OCI-LY3 (cell line): ENCODE measurements around the gene COX6A2.

Experiments used
- H2AFZ ChIP-seq: fragments of 200-600, 300-600 bp; shearing (Covaris generic); 2 replicates; pipeline ENCODE4 v1.6.0; 2014; ENCODE audit warnings: antibody characterized with exemption, low read depth, low read length
- H3K27ac ChIP-seq: fragments of 200-600, 300-600 bp; sonication (generic); 2 replicates; pipeline ENCODE4 v1.5.1; 2014; ENCODE audit warnings: mild to moderate bottlenecking, low read length, moderate library complexity, mixed read lengths
- H3K27me3 ChIP-seq: fragments of 200-600, 300-600 bp; sonication (generic); 2 replicates; pipeline ENCODE4 v1.6.1; 2014; ENCODE audit warnings: low read depth, low read length, mixed read lengths
- H3K36me3 ChIP-seq: fragments of 200-600, 300-600 bp; sonication (generic); replicated peaks from 2 replicates; pipeline ENCODE3; 2014; ENCODE audit warnings: low read depth, low read length, mixed read lengths
- H3K4me1 ChIP-seq: fragments of 300-600, 200-600 bp; sonication (generic); 2 replicates; pipeline ENCODE4 v1.6.1; 2014; ENCODE audit warnings: low read length, mixed read lengths
- H3K4me2 ChIP-seq: fragments of 200-600, 300-600 bp; sonication (generic); 2 replicates; pipeline ENCODE4 v1.6.1; 2014; ENCODE audit warnings: low read length, mixed read lengths
- H3K4me3 ChIP-seq: fragments of 300-600, 200-600 bp; sonication (generic); 2 replicates; pipeline ENCODE4 v1.5.1; 2014; ENCODE audit warnings: antibody characterized with exemption, mild to moderate bottlenecking, low read length, moderate library complexity
- H3K79me2 ChIP-seq: fragments of 300-600, 200-600 bp; shearing (Covaris generic); 2 replicates; pipeline ENCODE4 v1.6.1; 2014; ENCODE audit warnings: mild to moderate bottlenecking, low read length, mixed read lengths
- H3K9ac ChIP-seq: fragments of 300-600, 200-600 bp; shearing (Covaris generic); 2 replicates; pipeline ENCODE4 v1.6.0; 2014; ENCODE audit warnings: mild to moderate bottlenecking, low read length, moderate library complexity
- H3K9me3 ChIP-seq: fragments of 200-600, 300-600 bp; shearing (Covaris generic); 2 replicates; pipeline ENCODE4 v1.6.1; 2014; ENCODE audit warnings: low read length, mixed read lengths; ENCODE audit not compliant: insufficient read depth
- H4K20me1 ChIP-seq: fragments of 200-600, 300-600 bp; sonication (generic); 2 replicates; pipeline ENCODE4 v1.6.1; 2016; ENCODE audit warnings: low read length, mixed read lengths; ENCODE audit not compliant: insufficient read depth
- EZH2phosphoT487 ChIP-seq: fragments of 200-600 bp; shearing (Covaris generic); IDR thresholded peaks from 2 replicates; pipeline ENCODE4 v1.6.1; 2018; ENCODE audit warnings: antibody characterized with exemption, mixed run types, low read depth
- TF ChIP-seq, protein P1 (sequence below): fragments of 200-600, 300-600 bp; sonication (generic); IDR thresholded peaks from 2 replicates; pipeline ENCODE4 v1.5.1; 2014; ENCODE audit warnings: antibody characterized with exemption, low read length, low read depth

The COX6A2 gene

DNA sequence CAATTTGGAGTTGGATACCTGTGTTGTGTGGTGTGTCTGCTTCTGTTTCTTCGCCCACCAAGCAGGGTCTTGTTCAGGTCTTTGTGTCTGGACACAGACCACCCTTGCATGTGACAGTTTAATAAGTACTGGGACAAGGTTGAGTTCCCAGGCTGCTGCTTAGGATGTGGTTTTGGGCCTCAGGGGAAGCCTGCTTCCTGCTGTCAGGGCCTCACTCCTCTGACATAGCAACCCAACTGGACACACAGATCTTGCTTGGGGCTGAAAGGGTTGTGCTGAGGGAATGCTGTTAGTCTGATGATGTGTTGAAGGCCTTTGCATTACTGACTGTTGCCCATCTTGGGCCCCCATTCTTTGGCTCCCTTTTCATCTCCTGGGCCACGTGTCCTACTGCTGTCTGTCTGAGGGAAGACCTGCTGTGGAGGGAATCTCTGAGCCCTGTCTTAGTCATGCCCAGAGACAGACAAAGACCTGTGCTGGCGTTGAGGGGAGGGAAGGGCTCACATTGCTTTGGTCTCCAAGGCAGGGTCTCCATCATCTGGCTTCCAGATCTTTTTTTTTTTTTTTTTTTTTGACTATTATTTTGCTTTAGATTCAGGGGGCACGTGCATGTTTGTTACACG lies 39.1 kb upstream of the COX6A2 start:
- H2AFZ ChIP-seq = no peak overlapping the region
- H3K4me1 ChIP-seq = peaks cover 8% of the 10 kb centered on the region
- H3K9me3 ChIP-seq = no peaks in the 10 kb centered on the region
- H4K20me1 ChIP-seq = no peaks in the 10 kb centered on the region
- no peaks in the 10 kb centered on the region for H3K79me2 ChIP-seq
- no peak overlapping the region for H3K27ac ChIP-seq
- no peaks in the 10 kb centered on the region for H3K36me3 ChIP-seq
- no peak for TF ChIP-seq EZH2phosphoT487
- TF ChIP-seq, protein P1, sequence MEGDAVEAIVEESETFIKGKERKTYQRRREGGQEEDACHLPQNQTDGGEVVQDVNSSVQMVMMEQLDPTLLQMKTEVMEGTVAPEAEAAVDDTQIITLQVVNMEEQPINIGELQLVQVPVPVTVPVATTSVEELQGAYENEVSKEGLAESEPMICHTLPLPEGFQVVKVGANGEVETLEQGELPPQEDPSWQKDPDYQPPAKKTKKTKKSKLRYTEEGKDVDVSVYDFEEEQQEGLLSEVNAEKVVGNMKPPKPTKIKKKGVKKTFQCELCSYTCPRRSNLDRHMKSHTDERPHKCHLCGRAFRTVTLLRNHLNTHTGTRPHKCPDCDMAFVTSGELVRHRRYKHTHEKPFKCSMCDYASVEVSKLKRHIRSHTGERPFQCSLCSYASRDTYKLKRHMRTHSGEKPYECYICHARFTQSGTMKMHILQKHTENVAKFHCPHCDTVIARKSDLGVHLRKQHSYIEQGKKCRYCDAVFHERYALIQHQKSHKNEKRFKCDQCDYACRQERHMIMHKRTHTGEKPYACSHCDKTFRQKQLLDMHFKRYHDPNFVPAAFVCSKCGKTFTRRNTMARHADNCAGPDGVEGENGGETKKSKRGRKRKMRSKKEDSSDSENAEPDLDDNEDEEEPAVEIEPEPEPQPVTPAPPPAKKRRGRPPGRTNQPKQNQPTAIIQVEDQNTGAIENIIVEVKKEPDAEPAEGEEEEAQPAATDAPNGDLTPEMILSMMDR = no peak
- H3K4me2 ChIP-seq = no peak overlapping the region
- no peaks in the 10 kb centered on the region for H3K27me3 ChIP-seq
- no peak overlapping the region for H3K4me3 ChIP-seq
- no peak overlapping the region for H3K9ac ChIP-seq

DNA sequence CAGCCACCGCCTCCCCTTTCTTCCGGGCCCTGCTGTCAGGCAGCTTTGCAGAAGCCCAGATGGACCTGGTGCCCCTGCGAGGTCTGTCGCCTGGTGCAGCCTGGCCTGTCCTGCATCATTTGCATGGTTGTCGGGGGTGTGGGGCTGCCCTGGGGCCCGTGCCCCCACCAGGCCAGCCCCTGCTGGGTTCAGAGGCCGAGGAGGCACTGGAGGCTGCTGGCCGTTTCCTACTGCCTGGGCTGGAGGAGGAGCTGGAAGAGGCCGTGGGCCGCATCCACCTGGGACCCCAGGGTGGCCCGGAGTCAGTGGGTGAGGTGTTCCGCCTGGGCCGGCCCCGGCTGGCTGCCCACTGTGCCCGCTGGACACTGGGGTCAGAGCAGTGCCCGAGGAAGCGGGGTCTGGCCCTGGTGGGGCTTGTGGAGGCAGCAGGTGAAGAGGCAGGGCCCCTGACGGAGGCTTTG lies 38.3 kb upstream of the COX6A2 start:
- Histone ChIP-seq H3K4me3 (no peak overlapping the region), H2AFZ (no peak overlapping the region), H4K20me1 (no peaks in the 10 kb centered on the region), H3K27ac (no peak overlapping the region), H3K4me1 (peaks cover 8% of the 10 kb centered on the region), H3K79me2 (no peaks in the 10 kb centered on the region), H3K36me3 (no peaks in the 10 kb centered on the region), H3K4me2 (no peak overlapping the region), H3K27me3 (no peaks in the 10 kb centered on the region), H3K9me3 (no peaks in the 10 kb centered on the region), H3K9ac (no peak overlapping the region)
- TF ChIP-seq EZH2phosphoT487 = no peak
- TF ChIP-seq, protein P1 = no peak

DNA sequence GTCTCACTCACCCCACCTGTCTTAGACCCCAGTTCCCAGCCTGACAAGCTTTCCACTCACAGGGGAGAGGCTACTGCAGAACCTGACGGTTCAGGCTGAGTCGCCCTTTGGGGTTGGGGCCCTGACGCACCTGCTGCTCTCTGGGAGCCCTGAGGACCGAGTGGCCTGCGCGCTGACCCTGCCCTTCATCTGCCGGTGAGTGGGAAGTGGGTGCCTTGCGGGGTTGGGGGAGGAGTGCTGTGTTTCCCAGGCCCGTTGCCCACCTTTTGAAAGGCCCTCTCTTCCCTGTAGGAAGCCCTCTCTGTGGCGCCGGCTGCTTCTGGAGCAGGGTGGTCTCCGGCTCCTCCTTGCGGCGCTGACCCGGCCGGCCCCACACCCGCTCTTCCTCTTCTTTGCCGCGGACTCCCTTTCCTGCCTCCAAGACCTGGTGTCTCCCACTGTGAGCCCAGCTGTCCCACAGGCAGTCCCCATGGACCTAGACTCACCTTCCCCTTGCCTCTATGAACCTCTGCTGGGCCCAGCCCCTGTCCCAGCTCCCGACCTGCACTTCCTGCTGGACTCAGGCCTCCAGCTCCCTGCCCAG lies 37.7 kb upstream of the COX6A2 start:
- Histone ChIP-seq H3K4me1 (peaks cover 8% of the 10 kb centered on the region), H3K27ac (no peak overlapping the region), H3K9me3 (no peaks in the 10 kb centered on the region), H4K20me1 (no peaks in the 10 kb centered on the region), H3K4me3 (no peak overlapping the region), H3K79me2 (no peaks in the 10 kb centered on the region), H3K4me2 (no peak overlapping the region), H3K36me3 (no peaks in the 10 kb centered on the region), H3K9ac (no peak overlapping the region), H2AFZ (no peak overlapping the region), H3K27me3 (no peaks in the 10 kb centered on the region)
- TF ChIP-seq EZH2phosphoT487 = no peak
- TF ChIP-seq, protein P1 = no peak

DNA sequence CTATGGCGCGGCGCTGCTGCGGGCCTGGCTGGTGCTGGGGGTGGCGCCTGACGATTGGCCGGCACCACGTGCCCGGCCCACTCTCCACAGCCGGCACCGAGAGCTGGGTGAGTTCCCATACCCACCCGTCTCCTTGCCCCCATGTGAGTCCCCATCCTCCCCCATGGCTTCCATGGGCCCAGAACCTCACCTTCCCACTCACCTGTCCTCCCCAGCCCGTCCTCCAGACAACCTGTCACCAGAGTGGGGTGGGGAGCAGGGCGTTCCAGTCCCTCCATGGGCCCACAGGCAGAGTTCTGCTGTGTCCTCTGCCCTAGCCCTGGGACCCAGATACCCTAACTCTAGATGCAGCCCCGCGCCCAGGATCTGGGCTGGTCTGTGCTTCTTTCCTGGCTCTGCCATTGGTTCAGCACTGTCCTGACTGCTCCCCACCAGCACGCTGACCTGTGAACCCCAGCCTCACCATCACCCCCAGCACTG lies 36.7 kb upstream of the COX6A2 start:
- Histone ChIP-seq H3K36me3 (no peaks in the 10 kb centered on the region), H3K4me3 (no peak overlapping the region), H3K79me2 (no peaks in the 10 kb centered on the region), H3K9me3 (no peaks in the 10 kb centered on the region), H3K4me1 (peaks cover 13% of the 10 kb centered on the region), H3K9ac (no peak overlapping the region), H3K27ac (no peak overlapping the region), H3K27me3 (no peaks in the 10 kb centered on the region), H2AFZ (no peak overlapping the region), H3K4me2 (no peak overlapping the region), H4K20me1 (no peaks in the 10 kb centered on the region)
- TF ChIP-seq, protein P1 = no peak
